Calu3 (cell line): ENCODE data around the gene POLR2M. TPM values are rescaled to one million over a fixed set of nuclear protein-coding genes. Genes with fewer than 3 reads are reported as not detected.

Experiments used
- BruUV-seq: library from RNA; stranded (reverse); fragments of 400-500 nt; replicated peaks from 2 replicates; lab custom pipeline; 2021; lab: Mats Ljungman, UMichigan
- CTCF ChIA-PET: fragments of 300-600 bp; sonication (Branson Sonifier 250); formaldehyde crosslinking; loops from one replicate; lab custom pipeline; 2022; ENCODE audit warnings: antibody characterized with exemption; lab: Charles Lee
- DNase-seq: peaks from one replicate; pipeline ENCODE4 v3.0.0; 2022
- H3K27ac Mint-ChIP-seq: one replicate; pipeline ENCODE4 v1.8.0; 2022; ENCODE audit warnings: mixed read lengths; ENCODE audit not compliant: unreplicated experiment
- H3K27me3 Mint-ChIP-seq: one replicate; pipeline ENCODE4 v1.8.0; 2022; ENCODE audit warnings: mixed read lengths; ENCODE audit not compliant: unreplicated experiment
- H3K36me3 Mint-ChIP-seq: one replicate; pipeline ENCODE4 v1.8.0; 2022; ENCODE audit warnings: mild to moderate bottlenecking, moderate library complexity, mixed read lengths; ENCODE audit not compliant: insufficient read depth, unreplicated experiment
- H3K4me1 Mint-ChIP-seq: one replicate; pipeline ENCODE4 v1.8.0; 2022; ENCODE audit warnings: mild to moderate bottlenecking, low read depth, mixed read lengths; ENCODE audit not compliant: unreplicated experiment
- H3K4me3 Mint-ChIP-seq: one replicate; pipeline ENCODE4 v1.8.0; 2022; ENCODE audit warnings: mild to moderate bottlenecking, low read depth, moderate library complexity, mixed read lengths; ENCODE audit not compliant: unreplicated experiment
- H3K9me3 Mint-ChIP-seq: one replicate; pipeline ENCODE4 v1.8.0; 2022; ENCODE audit warnings: low read depth, mixed read lengths; ENCODE audit not compliant: unreplicated experiment
- intact Hi-C: fragments of 100-400 bp; cut with micrococcal nuclease; formaldehyde crosslinking; loops from one replicate; pipeline ENCODE4 v1.10.0; 2022; ENCODE audit not compliant: unreplicated experiment
- total RNA-seq: library from RNA; stranded (reverse); gene quantifications from 2 replicates; pipeline ENCODE4 v1.2.3, GENCODE V29; 2022
- TF ChIP-seq, protein P1 (sequence below): fragments of 200-600 bp; IDR thresholded peaks from one replicate; pipeline ENCODE4 v1.8.0; 2022; ENCODE audit warnings: antibody characterized with exemption; ENCODE audit not compliant: unreplicated experiment

POLR2M gene
- total RNA-seq, 1 experiment from 2014 or later = 102 TPM

GRCh38 chr15:57741089-57741488, 34.6 kb downstream of the POLR2M start:
- H3K27me3 Mint-ChIP-seq = no peaks in the 10 kb centered on the region
- H3K27ac Mint-ChIP-seq = no peak overlapping the region

GRCh38 chr15:57743424-57743823, 36.9 kb downstream of the POLR2M start:
- no TSS peak for BruUV-seq
- peak; percentile 16 for DNase-seq
- no peaks in the 10 kb centered on the region for H3K4me1 Mint-ChIP-seq
- CTCF ChIA-PET = interaction anchor here (0.6 to 1.3 kb wide), 5 partner anchors 11 to 328 kb away, joined by 3 to 8 read pairs (median 3); no protein-coding TSS in a partner anchor
- intact Hi-C loops = no loop called here
- no peak overlapping the region for H3K27ac Mint-ChIP-seq
- TF ChIP-seq, protein P1, sequence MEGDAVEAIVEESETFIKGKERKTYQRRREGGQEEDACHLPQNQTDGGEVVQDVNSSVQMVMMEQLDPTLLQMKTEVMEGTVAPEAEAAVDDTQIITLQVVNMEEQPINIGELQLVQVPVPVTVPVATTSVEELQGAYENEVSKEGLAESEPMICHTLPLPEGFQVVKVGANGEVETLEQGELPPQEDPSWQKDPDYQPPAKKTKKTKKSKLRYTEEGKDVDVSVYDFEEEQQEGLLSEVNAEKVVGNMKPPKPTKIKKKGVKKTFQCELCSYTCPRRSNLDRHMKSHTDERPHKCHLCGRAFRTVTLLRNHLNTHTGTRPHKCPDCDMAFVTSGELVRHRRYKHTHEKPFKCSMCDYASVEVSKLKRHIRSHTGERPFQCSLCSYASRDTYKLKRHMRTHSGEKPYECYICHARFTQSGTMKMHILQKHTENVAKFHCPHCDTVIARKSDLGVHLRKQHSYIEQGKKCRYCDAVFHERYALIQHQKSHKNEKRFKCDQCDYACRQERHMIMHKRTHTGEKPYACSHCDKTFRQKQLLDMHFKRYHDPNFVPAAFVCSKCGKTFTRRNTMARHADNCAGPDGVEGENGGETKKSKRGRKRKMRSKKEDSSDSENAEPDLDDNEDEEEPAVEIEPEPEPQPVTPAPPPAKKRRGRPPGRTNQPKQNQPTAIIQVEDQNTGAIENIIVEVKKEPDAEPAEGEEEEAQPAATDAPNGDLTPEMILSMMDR = no peak
- no peaks in the 10 kb centered on the region for H3K36me3 Mint-ChIP-seq
- no peak overlapping the region for H3K4me3 Mint-ChIP-seq
- no peaks in the 10 kb centered on the region for H3K9me3 Mint-ChIP-seq
- H3K27me3 Mint-ChIP-seq = no peaks in the 10 kb centered on the region

More at GRCh38 chr15:57741089-57741488, 34.6 kb downstream of the POLR2M start:
- Mint-ChIP-seq H3K4me1 (no peaks in the 10 kb centered on the region), H3K36me3 (no peaks in the 10 kb centered on the region), H3K9me3 (peaks cover 5% of the 10 kb centered on the region), H3K4me3 (no peak overlapping the region)
- CTCF ChIA-PET = interaction anchor here (0.5 kb wide), 1 partner anchor 98 kb away, joined by 5 read pairs; no protein-coding TSS in a partner anchor
- DNase-seq = no peak
- TF ChIP-seq, protein P1 = no peak
- intact Hi-C loops = no loop called here
- no TSS peak for BruUV-seq

DNA sequence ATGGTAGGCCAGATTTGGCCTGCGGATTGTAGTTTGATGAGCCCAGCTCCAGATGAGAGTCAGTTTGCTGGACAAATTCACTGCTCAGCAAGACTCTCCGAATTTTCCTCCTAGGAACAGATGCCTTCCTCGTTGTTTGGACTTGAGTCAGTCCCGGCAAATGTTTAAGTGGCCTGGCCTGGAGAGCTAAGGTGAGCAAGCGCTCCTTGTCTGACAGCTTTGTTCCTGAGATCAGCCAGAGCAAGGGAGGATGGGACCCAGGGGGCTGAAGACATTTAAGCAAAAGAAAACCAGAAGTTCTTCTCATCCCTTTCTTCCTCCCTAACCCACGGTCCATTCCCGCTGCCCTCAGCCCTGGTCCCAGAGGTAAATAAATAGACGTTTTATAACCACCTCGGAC, 40.3 kb downstream of the POLR2M start:
- no peak overlapping the region for H3K27ac Mint-ChIP-seq
- CTCF ChIA-PET = no interaction called here
- TF ChIP-seq, protein P1 = no peak
- no peaks in the 10 kb centered on the region for H3K4me1 Mint-ChIP-seq
- no peak overlapping the region for H3K4me3 Mint-ChIP-seq
- H3K27me3 Mint-ChIP-seq = no peaks in the 10 kb centered on the region
- no peak for DNase-seq
- intact Hi-C loops = no loop called here
- H3K9me3 Mint-ChIP-seq = no peaks in the 10 kb centered on the region
- H3K36me3 Mint-ChIP-seq = no peaks in the 10 kb centered on the region
- no TSS peak for BruUV-seq

- Mint-ChIP-seq H3K27ac (no peak overlapping the region), H3K36me3 (no peaks in the 10 kb centered on the region), H3K4me3 (no peak overlapping the region), H3K27me3 (no peaks in the 10 kb centered on the region), H3K9me3 (no peaks in the 10 kb centered on the region), H3K4me1 (no peaks in the 10 kb centered on the region)
- CTCF ChIA-PET = no interaction called here
- TF ChIP-seq, protein P1 = no peak
- BruUV-seq = no TSS peak
- no peak for DNase-seq
- intact Hi-C loops = no loop called here
These were observed 40.8 kb downstream of the POLR2M start for GRCh38 chr15:57747206-57747896.
